ENCODE data around the gene FAM174C. TPM values are rescaled to one million over a fixed set of nuclear protein-coding genes. Genes with fewer than 3 reads are reported as not detected.

Gene FAM174C
- total RNA-seq, 1 donor from 2014 or later, result 32.7 TPM

GRCh38 chr19:1269478-1270212, 5.7 kb upstream of the FAM174C start:
- Mint-ChIP-seq H3K27me3 (ENCODE audit: low read depth) (no peaks in the 10 kb centered on the region), H3K4me3 (ENCODE audit: unreplicated experiment) (peak overlapping the region; percentile 84), H3K27ac (ENCODE audit: unreplicated experiment) (peak overlapping the region; percentile 93), H3K4me1 (ENCODE audit: low read depth) (peaks cover 76% of the 10 kb centered on the region), H3K36me3 (ENCODE audit: low read depth) (peaks cover 33% of the 10 kb centered on the region), H3K9me3 (ENCODE audit: low read depth) (no peaks in the 10 kb centered on the region)
- TF ChIP-seq, protein P1, sequence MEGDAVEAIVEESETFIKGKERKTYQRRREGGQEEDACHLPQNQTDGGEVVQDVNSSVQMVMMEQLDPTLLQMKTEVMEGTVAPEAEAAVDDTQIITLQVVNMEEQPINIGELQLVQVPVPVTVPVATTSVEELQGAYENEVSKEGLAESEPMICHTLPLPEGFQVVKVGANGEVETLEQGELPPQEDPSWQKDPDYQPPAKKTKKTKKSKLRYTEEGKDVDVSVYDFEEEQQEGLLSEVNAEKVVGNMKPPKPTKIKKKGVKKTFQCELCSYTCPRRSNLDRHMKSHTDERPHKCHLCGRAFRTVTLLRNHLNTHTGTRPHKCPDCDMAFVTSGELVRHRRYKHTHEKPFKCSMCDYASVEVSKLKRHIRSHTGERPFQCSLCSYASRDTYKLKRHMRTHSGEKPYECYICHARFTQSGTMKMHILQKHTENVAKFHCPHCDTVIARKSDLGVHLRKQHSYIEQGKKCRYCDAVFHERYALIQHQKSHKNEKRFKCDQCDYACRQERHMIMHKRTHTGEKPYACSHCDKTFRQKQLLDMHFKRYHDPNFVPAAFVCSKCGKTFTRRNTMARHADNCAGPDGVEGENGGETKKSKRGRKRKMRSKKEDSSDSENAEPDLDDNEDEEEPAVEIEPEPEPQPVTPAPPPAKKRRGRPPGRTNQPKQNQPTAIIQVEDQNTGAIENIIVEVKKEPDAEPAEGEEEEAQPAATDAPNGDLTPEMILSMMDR (IDR thresholded peaks at IDR 0.05), result peak; percentile 23
- no peak for DNase-seq (ENCODE audit: low spot score)

DNA sequence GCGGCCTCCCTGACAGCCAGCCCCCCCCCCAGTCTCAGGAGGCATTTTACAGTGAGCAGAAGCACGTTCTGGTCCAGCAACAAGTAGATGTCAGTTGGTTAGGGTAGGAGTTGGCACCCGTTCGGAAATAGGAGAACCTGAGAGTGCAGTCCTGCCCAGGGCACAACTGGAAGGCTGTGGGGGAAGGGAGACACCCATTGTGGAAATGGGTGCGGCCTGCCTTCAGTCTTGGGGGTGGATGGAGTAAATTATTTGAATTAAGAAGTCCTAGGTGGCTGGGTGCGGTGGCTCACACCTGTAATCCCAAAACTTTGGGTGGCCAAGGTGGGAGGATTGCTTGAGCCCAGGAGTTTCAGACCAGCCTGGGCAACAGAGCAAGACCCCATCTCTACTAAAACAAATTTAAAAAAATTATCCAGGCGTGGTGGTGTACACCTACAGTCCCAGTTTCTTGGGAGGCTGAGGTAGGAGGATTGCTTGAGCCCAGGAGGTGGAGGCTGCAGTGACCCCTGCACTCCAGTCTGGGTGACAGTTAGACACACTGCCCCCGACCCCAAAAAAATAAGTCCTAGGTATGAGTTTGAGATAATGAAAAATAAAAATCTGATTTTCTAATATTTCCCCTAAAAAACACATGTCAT, 5.0 kb upstream of the FAM174C start:
- Mint-ChIP-seq H3K4me1 (ENCODE audit: low read depth) (peaks cover 71% of the 10 kb centered on the region), H3K27me3 (ENCODE audit: low read depth) (no peaks in the 10 kb centered on the region), H3K9me3 (ENCODE audit: low read depth) (no peaks in the 10 kb centered on the region), H3K4me3 (ENCODE audit: unreplicated experiment) (peak overlapping the region; percentile 84), H3K27ac (ENCODE audit: unreplicated experiment) (peak overlapping the region; percentile 93), H3K36me3 (ENCODE audit: low read depth) (peaks cover 33% of the 10 kb centered on the region)
- no peak for DNase-seq (ENCODE audit: low spot score)
- TF ChIP-seq, protein P1 (IDR thresholded peaks at IDR 0.05), result no peak

DNA sequence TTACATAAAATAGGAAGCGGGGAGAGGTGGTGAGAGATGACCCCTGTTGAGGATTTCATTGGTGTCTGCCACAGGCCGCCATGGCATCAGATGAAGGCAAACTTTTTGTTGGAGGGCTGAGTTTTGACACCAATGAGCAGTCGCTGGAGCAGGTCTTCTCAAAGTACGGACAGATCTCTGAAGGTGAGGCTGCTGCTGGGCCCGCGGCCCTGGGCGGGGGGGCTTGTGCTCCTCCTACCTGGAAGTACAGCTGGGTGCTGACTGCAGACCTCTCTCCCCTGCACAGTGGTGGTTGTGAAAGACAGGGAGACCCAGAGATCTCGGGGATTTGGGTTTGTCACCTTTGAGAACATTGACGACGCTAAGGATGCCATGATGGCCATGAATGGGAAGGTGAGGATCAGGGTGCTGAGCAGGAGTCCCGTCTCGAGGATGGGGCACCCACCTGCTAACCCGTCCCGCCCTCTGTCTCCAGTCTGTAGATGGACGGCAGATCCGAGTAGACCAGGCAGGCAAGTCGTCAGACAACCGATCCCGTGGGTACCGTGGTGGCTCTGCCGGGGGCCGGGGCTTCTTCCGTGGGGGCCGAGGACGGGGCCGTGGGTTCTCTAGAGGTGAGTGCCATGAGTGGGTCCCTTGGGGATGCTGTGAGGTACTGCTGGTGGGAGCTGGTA, 4.3 kb upstream of the FAM174C start:
- Mint-ChIP-seq H3K4me3 (ENCODE audit: unreplicated experiment) (peak overlapping the region; percentile 84), H3K9me3 (ENCODE audit: low read depth) (no peaks in the 10 kb centered on the region), H3K36me3 (ENCODE audit: low read depth) (peaks cover 33% of the 10 kb centered on the region), H3K4me1 (ENCODE audit: low read depth) (peaks cover 64% of the 10 kb centered on the region), H3K27me3 (ENCODE audit: low read depth) (no peaks in the 10 kb centered on the region), H3K27ac (ENCODE audit: unreplicated experiment) (peak overlapping the region; percentile 93)
- TF ChIP-seq, protein P1 (IDR thresholded peaks at IDR 0.05), result no peak
- no peak for DNase-seq (ENCODE audit: low spot score)

GRCh38 chr19:1271528-1272422, 3.6 kb upstream of the FAM174C start:
- Mint-ChIP-seq H3K27ac (ENCODE audit: unreplicated experiment) (peak overlapping the region; percentile 93), H3K9me3 (ENCODE audit: low read depth) (no peaks in the 10 kb centered on the region), H3K36me3 (ENCODE audit: low read depth) (peaks cover 33% of the 10 kb centered on the region), H3K4me3 (ENCODE audit: unreplicated experiment) (peak overlapping the region; percentile 84), H3K4me1 (ENCODE audit: low read depth) (peaks cover 64% of the 10 kb centered on the region), H3K27me3 (ENCODE audit: low read depth) (no peaks in the 10 kb centered on the region)
- TF ChIP-seq, protein P1 (IDR thresholded peaks at IDR 0.05), result no peak
- no peak for DNase-seq (ENCODE audit: low spot score)

Data from chondrocyte (in vitro differentiated cells).